HL-60 (cell line): ENCODE measurements around the gene FCHO2.

ENCODE experiments used
- DNase-seq, 2 experiments: peaks; one replicate each; pipeline ENCODE4 v3.0.0-alpha.2; 2010 to 2020; ENCODE audit warnings: low read depth in 1 of 2, low spot score in 1 of 2
- H3K27ac ChIP-seq: fragments of 250-450 bp; sonication (Bioruptor Pico); replicated peaks from 2 replicates; pipeline ENCODE4 v1.5.1; 2020; ENCODE audit warnings: mild to moderate bottlenecking, moderate library complexity
- H3K27me3 ChIP-seq: fragments of 250-450 bp; sonication (Bioruptor Pico); 2 replicates; pipeline ENCODE4 v1.5.1; 2021; ENCODE audit warnings: mild to moderate bottlenecking, moderate library complexity; ENCODE audit not compliant: insufficient read depth, poor library complexity, severe bottlenecking
- H3K4me3 ChIP-seq: replicated peaks from 2 replicates; pipeline ENCODE4 v1.5.1; 2011; ENCODE audit warnings: mild to moderate bottlenecking, control low read depth, low read length; ENCODE audit not compliant: insufficient read depth
- CTCF ChIP-seq: IDR thresholded peaks from one replicate; pipeline ENCODE4 v1.5.1; 2011; ENCODE audit warnings: low read length, control low read depth, inconsistent platforms; ENCODE audit not compliant: insufficient read depth
- GABPA ChIP-seq: IDR thresholded peaks from 2 replicates; pipeline ENCODE4 v1.6.1; 2012; ENCODE audit warnings: low read depth
- POLR2AphosphoS5 ChIP-seq: IDR thresholded peaks from 2 replicates; pipeline ENCODE4 v1.6.1; 2012; ENCODE audit warnings: low read depth
- SPI1 ChIP-seq: IDR thresholded peaks from 2 replicates; pipeline ENCODE4 v1.6.1; 2012; ENCODE audit warnings: low read depth, mild to moderate bottlenecking, borderline replicate concordance
- long read RNA-seq: library from polyadenylated mRNA; unstranded; transcript quantifications from one replicate; pipeline ENCODE4 v2.0.0, GENCODE V29; 2020
- TF ChIP-seq, protein P1 (sequence below): IDR thresholded peaks from 2 replicates; pipeline ENCODE4 v1.6.1; 2012; ENCODE audit warnings: low read depth; ENCODE audit not compliant: insufficient replicate concordance

FCHO2 gene, protein sequence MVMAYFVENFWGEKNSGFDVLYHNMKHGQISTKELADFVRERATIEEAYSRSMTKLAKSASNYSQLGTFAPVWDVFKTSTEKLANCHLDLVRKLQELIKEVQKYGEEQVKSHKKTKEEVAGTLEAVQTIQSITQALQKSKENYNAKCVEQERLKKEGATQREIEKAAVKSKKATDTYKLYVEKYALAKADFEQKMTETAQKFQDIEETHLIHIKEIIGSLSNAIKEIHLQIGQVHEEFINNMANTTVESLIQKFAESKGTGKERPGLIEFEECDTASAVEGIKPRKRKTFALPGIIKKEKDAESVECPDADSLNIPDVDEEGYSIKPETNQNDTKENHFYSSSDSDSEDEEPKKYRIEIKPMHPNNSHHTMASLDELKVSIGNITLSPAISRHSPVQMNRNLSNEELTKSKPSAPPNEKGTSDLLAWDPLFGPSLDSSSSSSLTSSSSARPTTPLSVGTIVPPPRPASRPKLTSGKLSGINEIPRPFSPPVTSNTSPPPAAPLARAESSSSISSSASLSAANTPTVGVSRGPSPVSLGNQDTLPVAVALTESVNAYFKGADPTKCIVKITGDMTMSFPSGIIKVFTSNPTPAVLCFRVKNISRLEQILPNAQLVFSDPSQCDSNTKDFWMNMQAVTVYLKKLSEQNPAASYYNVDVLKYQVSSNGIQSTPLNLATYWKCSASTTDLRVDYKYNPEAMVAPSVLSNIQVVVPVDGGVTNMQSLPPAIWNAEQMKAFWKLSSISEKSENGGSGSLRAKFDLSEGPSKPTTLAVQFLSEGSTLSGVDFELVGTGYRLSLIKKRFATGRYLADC
- long read RNA-seq, partial matches to known transcripts, result 3 of 4 reads
- long read RNA-seq, other reads (novel, unspliced or antisense), result 1 of 4 reads

- TF ChIP-seq CTCF, result no peak
- no peak for TF ChIP-seq GABPA
- TF ChIP-seq POLR2AphosphoS5, result no peak
- TF ChIP-seq, protein P1, sequence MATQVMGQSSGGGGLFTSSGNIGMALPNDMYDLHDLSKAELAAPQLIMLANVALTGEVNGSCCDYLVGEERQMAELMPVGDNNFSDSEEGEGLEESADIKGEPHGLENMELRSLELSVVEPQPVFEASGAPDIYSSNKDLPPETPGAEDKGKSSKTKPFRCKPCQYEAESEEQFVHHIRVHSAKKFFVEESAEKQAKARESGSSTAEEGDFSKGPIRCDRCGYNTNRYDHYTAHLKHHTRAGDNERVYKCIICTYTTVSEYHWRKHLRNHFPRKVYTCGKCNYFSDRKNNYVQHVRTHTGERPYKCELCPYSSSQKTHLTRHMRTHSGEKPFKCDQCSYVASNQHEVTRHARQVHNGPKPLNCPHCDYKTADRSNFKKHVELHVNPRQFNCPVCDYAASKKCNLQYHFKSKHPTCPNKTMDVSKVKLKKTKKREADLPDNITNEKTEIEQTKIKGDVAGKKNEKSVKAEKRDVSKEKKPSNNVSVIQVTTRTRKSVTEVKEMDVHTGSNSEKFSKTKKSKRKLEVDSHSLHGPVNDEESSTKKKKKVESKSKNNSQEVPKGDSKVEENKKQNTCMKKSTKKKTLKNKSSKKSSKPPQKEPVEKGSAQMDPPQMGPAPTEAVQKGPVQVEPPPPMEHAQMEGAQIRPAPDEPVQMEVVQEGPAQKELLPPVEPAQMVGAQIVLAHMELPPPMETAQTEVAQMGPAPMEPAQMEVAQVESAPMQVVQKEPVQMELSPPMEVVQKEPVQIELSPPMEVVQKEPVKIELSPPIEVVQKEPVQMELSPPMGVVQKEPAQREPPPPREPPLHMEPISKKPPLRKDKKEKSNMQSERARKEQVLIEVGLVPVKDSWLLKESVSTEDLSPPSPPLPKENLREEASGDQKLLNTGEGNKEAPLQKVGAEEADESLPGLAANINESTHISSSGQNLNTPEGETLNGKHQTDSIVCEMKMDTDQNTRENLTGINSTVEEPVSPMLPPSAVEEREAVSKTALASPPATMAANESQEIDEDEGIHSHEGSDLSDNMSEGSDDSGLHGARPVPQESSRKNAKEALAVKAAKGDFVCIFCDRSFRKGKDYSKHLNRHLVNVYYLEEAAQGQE, result no peak
- TF ChIP-seq SPI1, result no peak
- peak within 1 kb of the TSS; percentile 48 for H3K4me3 ChIP-seq
- peak within 1 kb of the TSS; percentile 60 for H3K27ac ChIP-seq
- H3K27me3 ChIP-seq, result no peaks in the 10 kb centered on the region
- peak; percentile 50 to 87 for DNase-seq
Observed at GRCh38 chr5:72955768-72956323, at the start of gene FCHO2. Gene FCHO2, plus strand, starts transcription at chr5:72956041. Its CDS starts 56 bp downstream, at chr5:72956097.

DNA sequence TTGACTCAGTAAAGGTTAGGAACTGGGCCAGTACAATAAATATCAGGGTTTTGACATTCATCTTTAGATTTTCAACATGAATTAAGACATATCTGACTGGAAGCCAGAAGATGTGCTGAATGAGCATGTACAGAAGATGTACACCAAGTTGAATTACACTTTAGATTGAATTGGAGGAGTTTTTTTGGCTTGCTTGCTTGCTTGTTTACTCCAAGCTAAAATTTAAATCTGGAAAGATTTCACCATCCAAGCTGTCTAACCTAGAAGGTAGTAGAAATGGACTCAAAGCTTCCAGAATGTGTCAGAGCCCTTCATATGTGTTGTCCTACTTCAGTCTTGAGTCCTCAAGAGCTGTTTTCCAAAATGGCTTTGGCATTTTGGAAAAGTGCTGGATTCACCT lies 49.0 kb upstream of the FCHO2 start:
- no peaks in the 10 kb centered on the region for H3K27me3 ChIP-seq
- no peak overlapping the region for H3K27ac ChIP-seq
- H3K4me3 ChIP-seq, result no peak overlapping the region
- DNase-seq, result no peak
- TF ChIP-seq POLR2AphosphoS5, result no peak
- TF ChIP-seq, protein P1, result no peak
- no peak for TF ChIP-seq GABPA
- TF ChIP-seq SPI1, result no peak
- no peak for TF ChIP-seq CTCF

DNA sequence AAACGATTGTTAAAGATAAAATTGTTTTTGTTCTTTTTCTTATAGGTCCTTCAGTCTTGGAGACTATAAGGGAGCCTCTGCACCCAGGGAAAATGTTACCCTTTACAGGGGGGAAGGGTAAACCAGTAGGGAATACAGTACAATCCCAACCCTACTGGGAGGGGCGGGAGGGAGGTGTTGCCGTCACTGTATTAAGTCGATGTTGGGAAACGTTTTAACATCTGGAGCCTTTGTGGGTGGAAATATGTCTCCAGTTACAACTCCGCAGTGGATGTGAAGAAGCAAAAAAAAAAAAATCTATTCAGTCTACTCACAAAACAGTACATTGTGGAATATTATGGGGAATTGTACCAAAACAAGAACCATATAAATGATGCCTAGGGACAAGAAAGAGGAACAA lies 47.2 kb upstream of the FCHO2 start:
- H3K27me3 ChIP-seq, result no peaks in the 10 kb centered on the region
- DNase-seq, result no peak
- H3K27ac ChIP-seq, result no peak overlapping the region
- TF ChIP-seq SPI1 (no peak), CTCF (no peak), GABPA (no peak), POLR2AphosphoS5 (no peak)
- TF ChIP-seq, protein P1, result no peak
- H3K4me3 ChIP-seq, result no peak overlapping the region
